K562 (cell line): Measurements from ENCODE around the gene IRF2. TPM values are rescaled to one million over a fixed set of nuclear protein-coding genes. Genes with fewer than 3 reads are reported as not detected.

Source experiments
- ADNP ChIP-seq: fragments of 200-800 bp; sonication (Bioruptor generic); IDR thresholded peaks from 2 replicates; pipeline ENCODE4 v1.6.1; 2016; ENCODE audit warnings: missing genetic modification characterization, missing compliant biosample characterization
- AFF1 ChIP-seq, 2 experiments: fragments of 450-650 bp; IDR thresholded peaks; 2 replicates each; pipeline ENCODE4 v1.6.1; 2018; ENCODE audit warnings: mild to moderate bottlenecking in 2 of 2, low read depth in 1 of 2; ENCODE audit not compliant: partially characterized antibody in 2 of 2
- CTBP1 ChIP-seq: fragments of 450-650 bp; IDR thresholded peaks from 2 replicates; pipeline ENCODE4 v1.6.1; 2016; ENCODE audit warnings: borderline replicate concordance
- ELF1 ChIP-seq: fragments of 200-800 bp; sonication (Bioruptor generic); IDR thresholded peaks from 2 replicates; pipeline ENCODE4 v1.6.1; 2016; ENCODE audit warnings: missing genetic modification characterization, missing compliant biosample characterization
- ELF2 ChIP-seq: fragments of 250-450 bp; sonication (Bioruptor Pico); IDR thresholded peaks from 2 replicates; pipeline ENCODE4 v1.5.0; 2021; ENCODE audit warnings: mild to moderate bottlenecking
- EP300 ChIP-seq: IDR thresholded peaks from 2 replicates; pipeline ENCODE4 v1.6.1; 2012; ENCODE audit warnings: low read length, improper control_type of control experiment
- ERF ChIP-seq: fragments of 450-650 bp; formaldehyde crosslinking; IDR thresholded peaks from 2 replicates; pipeline ENCODE4 v1.4.0; 2020; ENCODE audit warnings: mild to moderate bottlenecking, mixed read lengths
- HIVEP1 ChIP-seq: fragments of 250-450 bp; sonication (Bioruptor Pico); IDR thresholded peaks from 2 replicates; pipeline ENCODE4 v1.4.0; 2020; ENCODE audit warnings: mild to moderate bottlenecking
- HMGXB4 ChIP-seq: sonication (generic); formaldehyde crosslinking; IDR thresholded peaks from 2 replicates; pipeline ENCODE4 v1.8.1; 2023; ENCODE audit warnings: mild to moderate bottlenecking, missing genetic modification reagents
- LCOR ChIP-seq: sonication (generic); formaldehyde crosslinking; IDR thresholded peaks from 2 replicates; pipeline ENCODE4 v1.8.0; 2022; ENCODE audit warnings: mild to moderate bottlenecking, missing genetic modification reagents
- MAFK ChIP-seq: IDR thresholded peaks from 2 replicates; pipeline ENCODE4 v1.6.1; 2011; ENCODE audit warnings: low read length, improper control_type of control experiment
- MYC ChIP-seq, 2 experiments: fragments of 250-450 bp in 1 of 2; sonication (Bioruptor Pico) in 1 of 2; IDR thresholded peaks; 2 replicates each; pipeline versions ENCODE4 v1.5.1 to v1.6.1; 2012 to 2021; ENCODE audit warnings: low read depth in 2 of 2, borderline replicate concordance in 1 of 2, improper control_type of control experiment in 1 of 2, low read length in 1 of 2, mild to moderate bottlenecking in 1 of 2, moderate library complexity in 1 of 2
- NCOA1 ChIP-seq: fragments of 450-650 bp; IDR thresholded peaks from 2 replicates; pipeline ENCODE4 v1.6.1; 2016; ENCODE audit warnings: low read depth
- PKNOX1 ChIP-seq: fragments of 450-650 bp; IDR thresholded peaks from 2 replicates; pipeline ENCODE4 v1.6.1; 2016
- PYGO2 ChIP-seq: fragments of 450-650 bp; IDR thresholded peaks from 2 replicates; pipeline ENCODE4 v1.6.1; 2016; ENCODE audit warnings: mild to moderate bottlenecking, missing genetic modification characterization, moderate library complexity, missing compliant biosample characterization
- RAD21 ChIP-seq, 2 experiments: fragments of 250-450 bp in 1 of 2; fragments of 450-650 bp in 1 of 2; sonication (Bioruptor Pico) in 1 of 2; formaldehyde crosslinking in 1 of 2; IDR thresholded peaks in 1 of 2; conservative IDR thresholded peaks in 1 of 2; 2 replicates each; pipeline versions ENCODE4 v1.4.0 to v1.8.0; 2020 to 2022; ENCODE audit warnings: mild to moderate bottlenecking in 2 of 2, moderate library complexity in 1 of 2
- SRF ChIP-seq, 2 experiments: fragments of 250-450, 450-650 bp in 1 of 2; sonication (Bioruptor Pico) in 1 of 2; sonication (generic) in 1 of 2; formaldehyde crosslinking; IDR thresholded peaks; 2 replicates each; pipeline versions ENCODE4 v1.5.0 to v1.5.1; 2020 to 2022; ENCODE audit warnings: mild to moderate bottlenecking in 1 of 2, missing genetic modification reagents in 1 of 2
- TAF9B ChIP-seq: fragments of 450-650 bp; IDR thresholded peaks from 2 replicates; pipeline ENCODE4 v1.6.1; 2018; ENCODE audit warnings: mild to moderate bottlenecking; ENCODE audit not compliant: partially characterized antibody
- U2AF1 ChIP-seq: fragments of 200-400 bp; formaldehyde crosslinking; optimal IDR thresholded peaks from 2 replicates; pipeline ENCODE3; 2017; ENCODE audit warnings: mild to moderate bottlenecking, low read depth, low read length, moderate library complexity
- ZNF239 ChIP-seq: fragments of 250-450 bp; sonication (Bioruptor Pico); IDR thresholded peaks from 2 replicates; pipeline ENCODE4 v1.4.0; 2020; ENCODE audit warnings: mild to moderate bottlenecking
- ZNF316 ChIP-seq: fragments of 450-650 bp; IDR thresholded peaks from 2 replicates; pipeline ENCODE4 v1.6.1; 2016
- ZNF431 ChIP-seq: sonication (generic); formaldehyde crosslinking; IDR thresholded peaks from 2 replicates; pipeline ENCODE4 v1.8.0; 2022; ENCODE audit warnings: mild to moderate bottlenecking, missing genetic modification reagents
- polyA plus RNA-seq, 8 experiments: library from polyadenylated mRNA; depleted of rRNA in 4 of 8; stranded (reverse) in 5 of 8; unstranded in 3 of 8; fragments of >200 nt; fragmentation: Nextera tagmentation in 2 of 8; fragmentation: Illumina TruSeq in 1 of 8; extraction: Ambion mirVana in 2 of 8; extraction: Trizol in 1 of 8; gene quantifications; 2 replicates each; pipeline versions ENCODE4 v1.2.1 to v1.2.3, GENCODE V29; 2011 to 2014; ENCODE audit warnings: inconsistent platforms in 1 of 8, missing spikeins in 1 of 8
- total RNA-seq, 7 experiments: library from RNA; depleted of rRNA in 6 of 7; stranded (reverse); fragments of >200 nt in 6 of 7; fragmentation: Illumina TruSeq in 2 of 7; extraction: Trizol in 2 of 7; gene quantifications; 2 replicates each; pipeline versions ENCODE4 v1.2.1 to v1.2.3, GENCODE V29; 2011 to 2021; ENCODE audit warnings: low replicate concordance in 1 of 7

Gene IRF2
- total and polyA plus RNA-seq, 9 of the 15 experiments (the other 6 are each of a cell fraction or from before 2014, with no cell fraction given): 7.1 to 17.1 (median 11.3) TPM

GRCh38 chr4:184355111-184355604, 119.2 kb downstream of the IRF2 start (continued):
- TF ChIP-seq MAFK (0 out of 2 replicates have a peak, but pooled peaks have one; percentile 32), MYC (IDR thresholded peaks at IDR 0.05; ENCODE audit: low read depth, low read length) (peak; percentile 74), MYC (CRISPR knock-in tag; IDR thresholded peaks at IDR 0.05; ENCODE audit: borderline replicate concordance, low read depth) (no peak), ADNP (tag) (no peak), SRF (CRISPR knock-in tag; IDR thresholded peaks at IDR 0.05) (peak; percentile 80 to 98; a peak in 3 of 4 replicates), ERF (CRISPR knock-in tag) (no peak), PYGO2 (tag) (0 out of 2 replicates have a peak, but pooled peaks have one; percentile 42), LCOR (CRISPR knock-in tag) (peak; percentile 71; the same call in 1 of the 2 replicates), CTBP1 (peak; percentile 43; the same call in 1 of the 2 replicates), HIVEP1 (CRISPR knock-in tag) (0 out of 2 replicates have a peak, but pooled peaks have one; percentile 45), HMGXB4 (CRISPR knock-in tag) (no peak), EP300 (peak; percentile 60), TAF9B (peak; percentile 54), ELF2 (CRISPR knock-in tag) (peak; percentile 74), NCOA1 (no peak), ZNF239 (CRISPR knock-in tag) (peak; percentile 55; the same call in 1 of the 2 replicates), RAD21 (CRISPR knock-in tag; conservative IDR thresholded peaks at IDR 0.05 in 1 of 2, IDR thresholded peaks at IDR 0.05 in 1 of 2) (peak; percentile 13 to 17; a peak in 3 of 4 replicates), ZNF431 (no peak), PKNOX1 (peak; percentile 50), AFF1 (IDR thresholded peaks at IDR 0.05; ENCODE audit: low read depth in 1 of 2, partially characterized antibody in 2 of 2) (peak in 1 of 2 experiments; percentile 34), ELF1 (tag) (peak; percentile 88), U2AF1 (no peak), ZNF316 (peak; percentile 38; the same call in 1 of the 2 replicates)
